Activated B cell treated with CpG ODN at 0.5 μM for 24 hours (primary cell): ENCODE measurements around the gene LRP1-AS. TPM values are rescaled to one million over a fixed set of nuclear protein-coding genes. Genes with fewer than 3 reads are reported as not detected.

ENCODE experiments used
- ATAC-seq: fragments of 200-7000 bp; cut with Tn5 transposase; one replicate; pipeline ENCODE4 v1.10.0; 2021; ENCODE audit warnings: low read depth, mild to moderate bottlenecking, moderate library complexity
- CTCF ChIA-PET: fragments of 350-600 bp; sonication (Branson Sonifier 250); formaldehyde crosslinking; loops from one replicate; lab custom pipeline; 2021; ENCODE audit warnings: antibody characterized with exemption; lab: Charles Lee
- POLR2A ChIA-PET: fragments of 350-600 bp; sonication (Branson Sonifier 250); formaldehyde crosslinking; loops from one replicate; lab custom pipeline; 2021; ENCODE audit warnings: antibody characterized with exemption; lab: Charles Lee
- DNase-seq: peaks from one replicate; pipeline ENCODE4 v3.0.0; 2022
- H3K27ac Mint-ChIP-seq: one replicate; pipeline ENCODE4 v1.8.0; 2020; ENCODE audit warnings: mixed read lengths
- H3K27me3 Mint-ChIP-seq: one replicate; pipeline ENCODE4 v1.8.0; 2021; ENCODE audit warnings: mixed read lengths
- H3K36me3 Mint-ChIP-seq: one replicate; pipeline ENCODE4 v1.8.0; 2021; ENCODE audit warnings: low read depth, mixed read lengths
- H3K4me1 Mint-ChIP-seq: one replicate; pipeline ENCODE4 v1.8.0; 2021; ENCODE audit warnings: mixed read lengths
- H3K4me3 Mint-ChIP-seq: one replicate; pipeline ENCODE4 v1.8.0; 2020; ENCODE audit warnings: mild to moderate bottlenecking, mixed read lengths
- H3K9me3 Mint-ChIP-seq: one replicate; pipeline ENCODE4 v1.8.0; 2020; ENCODE audit warnings: mixed read lengths
- intact Hi-C: fragments of 100-400 bp; cut with micrococcal nuclease; formaldehyde crosslinking; loops from one replicate; pipeline ENCODE4 v1.15.1; 2024
- total RNA-seq: library from RNA; stranded (reverse); gene quantifications from 2 replicates; pipeline ENCODE4 v1.2.3, GENCODE V29; 2022
- TF ChIP-seq, protein P1 (sequence below): fragments of 200-600 bp; IDR thresholded peaks from one replicate; pipeline ENCODE4 v1.8.0; 2022; ENCODE audit warnings: antibody characterized with exemption, mild to moderate bottlenecking

LRP1-AS gene
- total RNA-seq, 1 donor from 2014 or later = not detected

DNA sequence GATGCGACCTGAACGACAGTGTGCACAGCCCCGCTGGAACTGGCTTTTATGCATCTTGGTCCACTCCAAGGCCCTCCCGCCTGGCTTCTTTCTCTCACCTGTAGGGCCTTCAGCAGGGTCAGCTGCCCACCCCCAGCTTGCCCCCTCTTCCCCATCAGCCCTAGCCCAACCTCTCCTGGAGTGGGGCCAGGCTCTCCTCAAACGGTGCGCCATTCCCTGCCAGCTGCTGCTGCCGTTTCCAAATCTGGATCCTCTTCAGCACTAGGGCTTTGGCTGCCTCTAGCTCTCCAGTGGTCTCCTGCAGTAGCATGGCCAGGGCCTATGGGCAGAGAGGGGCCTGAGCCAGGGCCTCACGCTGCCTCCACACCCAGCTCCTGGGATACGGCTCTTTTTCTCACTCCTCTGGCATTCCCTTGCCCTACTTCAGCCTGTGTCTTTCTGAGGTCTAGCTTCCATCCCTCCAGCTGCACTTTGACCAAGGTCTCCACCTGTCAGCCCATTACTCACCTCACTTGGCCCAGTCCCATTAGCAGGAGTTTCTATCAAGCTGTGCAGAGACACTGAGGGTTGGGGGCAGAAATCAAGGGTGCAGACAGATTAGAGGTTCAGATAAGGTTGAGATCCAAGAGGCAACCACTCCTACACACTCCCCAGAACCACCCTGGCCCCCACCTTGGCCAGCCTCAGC lies 41.3 kb downstream of the LRP1-AS start:
- ChIA-PET POLR2A (interaction anchor here (0.6 to 17.0 kb wide), 4 partner anchors 12 to 43 kb away, joined by 5 to 692 read pairs (median 182); partner anchors contain the start of genes NAB2 and NEMP1), CTCF (no interaction called here)
- intact Hi-C loops = no loop called here
- peaks cover 89% of the 10 kb centered on the region for H3K36me3 Mint-ChIP-seq
- no peak for ATAC-seq
- H3K27ac Mint-ChIP-seq = no peak overlapping the region
- TF ChIP-seq, protein P1, sequence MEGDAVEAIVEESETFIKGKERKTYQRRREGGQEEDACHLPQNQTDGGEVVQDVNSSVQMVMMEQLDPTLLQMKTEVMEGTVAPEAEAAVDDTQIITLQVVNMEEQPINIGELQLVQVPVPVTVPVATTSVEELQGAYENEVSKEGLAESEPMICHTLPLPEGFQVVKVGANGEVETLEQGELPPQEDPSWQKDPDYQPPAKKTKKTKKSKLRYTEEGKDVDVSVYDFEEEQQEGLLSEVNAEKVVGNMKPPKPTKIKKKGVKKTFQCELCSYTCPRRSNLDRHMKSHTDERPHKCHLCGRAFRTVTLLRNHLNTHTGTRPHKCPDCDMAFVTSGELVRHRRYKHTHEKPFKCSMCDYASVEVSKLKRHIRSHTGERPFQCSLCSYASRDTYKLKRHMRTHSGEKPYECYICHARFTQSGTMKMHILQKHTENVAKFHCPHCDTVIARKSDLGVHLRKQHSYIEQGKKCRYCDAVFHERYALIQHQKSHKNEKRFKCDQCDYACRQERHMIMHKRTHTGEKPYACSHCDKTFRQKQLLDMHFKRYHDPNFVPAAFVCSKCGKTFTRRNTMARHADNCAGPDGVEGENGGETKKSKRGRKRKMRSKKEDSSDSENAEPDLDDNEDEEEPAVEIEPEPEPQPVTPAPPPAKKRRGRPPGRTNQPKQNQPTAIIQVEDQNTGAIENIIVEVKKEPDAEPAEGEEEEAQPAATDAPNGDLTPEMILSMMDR = no peak
- no peaks in the 10 kb centered on the region for H3K27me3 Mint-ChIP-seq
- no peak for DNase-seq
- peaks cover 50% of the 10 kb centered on the region for H3K4me1 Mint-ChIP-seq
- H3K9me3 Mint-ChIP-seq = no peaks in the 10 kb centered on the region
- no peak overlapping the region for H3K4me3 Mint-ChIP-seq

DNA sequence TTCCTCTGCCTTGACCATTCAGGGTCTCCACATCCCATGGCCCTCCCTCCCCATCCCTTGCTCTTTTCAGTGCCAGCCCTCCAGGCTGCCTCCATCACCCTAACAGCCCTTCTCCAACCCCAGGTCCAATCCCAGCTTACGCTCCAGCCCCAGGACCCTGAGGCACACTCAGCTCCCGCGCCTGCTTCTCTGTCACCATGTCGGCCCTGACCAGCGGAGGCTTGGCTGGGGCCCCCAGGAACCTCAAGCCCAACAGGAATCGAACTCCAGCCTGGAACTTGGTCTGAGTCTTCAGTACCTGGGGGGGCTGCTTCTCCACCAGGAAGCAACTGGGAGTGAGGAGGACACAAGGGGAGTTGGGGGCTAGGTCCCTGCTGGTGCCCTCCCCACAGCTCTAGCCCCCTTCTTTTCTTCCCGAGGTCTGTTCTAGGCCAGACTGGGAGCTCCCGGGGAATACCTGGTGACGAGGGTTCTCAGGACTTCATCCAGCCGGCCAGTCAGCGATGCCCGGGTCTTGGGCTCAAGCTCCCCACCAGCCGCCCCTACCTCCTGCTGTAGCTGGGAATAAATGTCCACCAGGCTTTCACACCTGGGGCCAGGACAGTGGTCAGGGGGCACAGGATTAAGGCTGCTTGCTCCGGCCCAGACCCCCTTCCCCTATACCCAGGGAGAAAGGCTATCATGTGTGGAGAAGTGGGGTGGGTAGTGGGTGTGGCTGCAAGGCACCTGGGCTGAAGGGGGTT lies 42.2 kb downstream of the LRP1-AS start:
- H3K36me3 Mint-ChIP-seq = peaks cover 87% of the 10 kb centered on the region
- TF ChIP-seq, protein P1 = no peak
- no peak overlapping the region for H3K4me3 Mint-ChIP-seq
- peaks cover 48% of the 10 kb centered on the region for H3K4me1 Mint-ChIP-seq
- H3K9me3 Mint-ChIP-seq = no peaks in the 10 kb centered on the region
- intact Hi-C loops = no loop called here
- no peak overlapping the region for H3K27ac Mint-ChIP-seq
- CTCF ChIA-PET = no interaction called here
- DNase-seq = no peak
- no peak for ATAC-seq
- no peaks in the 10 kb centered on the region for H3K27me3 Mint-ChIP-seq
- POLR2A ChIA-PET = interaction anchor here (0.9 to 17.0 kb wide), 2 partner anchors 11 to 34 kb away, joined by 3 to 692 read pairs; partner anchors contain the start of gene NAB2

DNA sequence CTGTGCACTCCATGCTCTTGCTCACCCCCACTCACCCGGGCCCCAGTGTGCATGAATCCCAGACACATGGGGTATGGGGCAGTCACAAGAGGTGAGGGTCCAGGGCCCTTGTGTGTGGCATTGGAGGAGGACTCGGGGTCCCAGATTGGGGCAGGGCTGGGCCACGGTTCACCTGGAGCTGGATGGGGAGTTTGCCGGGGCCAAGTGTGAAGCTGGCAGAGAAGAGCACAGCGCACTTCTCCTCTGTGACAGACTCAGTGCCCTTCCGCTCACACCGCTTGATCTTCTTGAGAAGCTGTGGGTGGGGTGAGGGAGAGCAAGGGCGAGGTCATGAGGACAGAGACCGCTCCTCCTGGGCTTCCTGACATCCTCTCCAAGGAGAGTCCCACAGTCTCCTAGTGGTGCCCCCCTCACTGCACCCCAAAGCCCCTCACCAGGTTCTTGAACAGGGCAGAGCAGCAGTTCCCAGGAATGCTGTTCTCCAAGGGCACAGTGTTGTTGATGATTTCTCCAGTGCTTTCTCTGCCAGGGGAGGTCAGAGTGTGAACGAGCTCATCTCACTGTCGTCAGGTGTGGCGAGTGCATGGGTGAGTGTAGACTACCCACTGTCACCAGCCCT lies 43.0 kb downstream of the LRP1-AS start:
- Mint-ChIP-seq H3K4me3 (no peak overlapping the region), H3K4me1 (peaks cover 41% of the 10 kb centered on the region), H3K27me3 (no peaks in the 10 kb centered on the region), H3K36me3 (peaks cover 88% of the 10 kb centered on the region), H3K27ac (no peak overlapping the region), H3K9me3 (no peaks in the 10 kb centered on the region)
- TF ChIP-seq, protein P1 = no peak
- ChIA-PET POLR2A (interaction anchor here (0.9 to 17.0 kb wide), 4 partner anchors 7 to 33 kb away, joined by 3 to 692 read pairs (median 8); partner anchors contain the start of genes NAB2, NEMP1 and STAT6), CTCF (interaction anchor here (1.5 kb wide), 1 partner anchor 19 kb away, joined by 4 read pairs; no protein-coding TSS in a partner anchor)
- no peak for DNase-seq
- no peak for ATAC-seq
- intact Hi-C loops = no loop called here

DNA sequence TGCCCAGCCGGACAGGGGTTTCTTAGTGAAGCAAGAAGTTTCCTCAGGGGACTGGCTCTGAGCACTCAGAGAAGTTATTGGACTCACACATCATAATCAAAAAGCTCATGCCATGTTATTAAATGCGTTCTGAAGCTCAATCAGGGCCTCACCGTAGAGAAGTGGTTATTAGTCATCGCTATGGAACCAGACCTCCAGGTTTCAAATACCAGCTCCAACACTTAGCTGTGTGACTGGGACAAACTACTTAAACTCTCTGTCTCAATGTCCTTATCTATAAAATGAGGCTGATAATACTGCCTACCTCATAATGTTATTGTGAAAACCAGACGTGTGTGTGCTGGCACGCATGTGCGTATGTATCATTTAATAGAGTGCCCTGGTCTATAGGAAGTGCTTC lies 43.6 kb downstream of the LRP1-AS start:
- H3K27me3 Mint-ChIP-seq = no peaks in the 10 kb centered on the region
- ChIA-PET CTCF (interaction anchor here (1.4 to 1.5 kb wide), 2 partner anchors 8 to 20 kb away, joined by 4 read pairs; partner anchors contain the start of gene STAT6), POLR2A (interaction anchor here (1.1 to 17.0 kb wide), 3 partner anchors 8 to 25 kb away, joined by 4 to 692 read pairs (median 13); partner anchors contain the start of genes NAB2, NEMP1 and STAT6)
- DNase-seq (no peak), ATAC-seq (no peak)
- H3K4me1 Mint-ChIP-seq = peaks cover 41% of the 10 kb centered on the region
- H3K27ac Mint-ChIP-seq = no peak overlapping the region
- TF ChIP-seq, protein P1 = no peak
- H3K36me3 Mint-ChIP-seq = peaks cover 92% of the 10 kb centered on the region
- H3K4me3 Mint-ChIP-seq = no peak overlapping the region
- H3K9me3 Mint-ChIP-seq = no peaks in the 10 kb centered on the region
- intact Hi-C loops = no loop called here
